ENCODE measurements around the gene TM7SF3.
"Not testable (repeated sequence)": the region's sequence is repeated elsewhere in the genome, so short reads cannot be mapped to it uniquely, and the experiment has no call there.

TM7SF3 gene, protein sequence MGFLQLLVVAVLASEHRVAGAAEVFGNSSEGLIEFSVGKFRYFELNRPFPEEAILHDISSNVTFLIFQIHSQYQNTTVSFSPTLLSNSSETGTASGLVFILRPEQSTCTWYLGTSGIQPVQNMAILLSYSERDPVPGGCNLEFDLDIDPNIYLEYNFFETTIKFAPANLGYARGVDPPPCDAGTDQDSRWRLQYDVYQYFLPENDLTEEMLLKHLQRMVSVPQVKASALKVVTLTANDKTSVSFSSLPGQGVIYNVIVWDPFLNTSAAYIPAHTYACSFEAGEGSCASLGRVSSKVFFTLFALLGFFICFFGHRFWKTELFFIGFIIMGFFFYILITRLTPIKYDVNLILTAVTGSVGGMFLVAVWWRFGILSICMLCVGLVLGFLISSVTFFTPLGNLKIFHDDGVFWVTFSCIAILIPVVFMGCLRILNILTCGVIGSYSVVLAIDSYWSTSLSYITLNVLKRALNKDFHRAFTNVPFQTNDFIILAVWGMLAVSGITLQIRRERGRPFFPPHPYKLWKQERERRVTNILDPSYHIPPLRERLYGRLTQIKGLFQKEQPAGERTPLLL

DNA sequence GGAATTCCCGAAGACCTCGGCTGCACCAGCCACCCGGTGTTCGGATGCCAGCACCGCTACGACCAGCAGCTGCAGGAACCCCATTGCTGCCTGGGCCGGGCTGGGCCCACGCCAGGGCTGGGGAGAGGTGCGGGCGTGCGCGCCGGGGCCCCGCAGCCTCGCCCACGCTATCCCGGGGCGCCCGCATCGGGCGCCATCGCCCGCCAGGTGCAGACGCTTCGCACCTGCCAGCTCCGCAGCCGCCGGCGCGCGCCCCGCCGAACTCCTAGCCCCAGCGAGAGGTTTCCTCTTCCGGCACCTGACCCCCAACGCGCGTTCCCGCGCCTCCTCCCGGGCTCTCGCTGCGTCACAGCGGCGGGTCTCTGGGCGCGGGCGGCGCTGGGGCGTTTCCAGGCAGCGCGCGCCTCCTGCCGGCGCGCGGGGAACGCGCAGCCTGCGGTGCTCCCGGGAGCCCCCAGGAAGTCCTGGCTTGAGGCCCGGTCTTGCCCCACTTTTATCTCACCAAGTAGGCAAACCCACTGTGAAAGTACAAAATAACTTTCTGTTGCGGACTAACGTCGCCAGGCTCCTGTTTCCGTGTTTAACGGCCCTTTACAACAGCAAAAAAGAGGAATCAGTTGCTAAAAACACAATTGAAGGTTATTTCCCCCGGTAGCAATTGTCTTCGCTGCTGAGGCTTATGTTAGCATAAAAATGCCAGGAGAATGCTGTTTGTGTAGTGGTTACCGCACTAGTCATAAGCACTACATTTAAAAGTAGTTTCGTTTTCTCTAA is at the start of gene TM7SF3:
Gene TM7SF3 (minus strand): TSS at position 300 of the 774 bp plus-strand sequence. CDS start 216 bp downstream, at position 84.
- peak; percentile 99 for DNase-seq (ENCODE audit: low spot score)

DNA sequence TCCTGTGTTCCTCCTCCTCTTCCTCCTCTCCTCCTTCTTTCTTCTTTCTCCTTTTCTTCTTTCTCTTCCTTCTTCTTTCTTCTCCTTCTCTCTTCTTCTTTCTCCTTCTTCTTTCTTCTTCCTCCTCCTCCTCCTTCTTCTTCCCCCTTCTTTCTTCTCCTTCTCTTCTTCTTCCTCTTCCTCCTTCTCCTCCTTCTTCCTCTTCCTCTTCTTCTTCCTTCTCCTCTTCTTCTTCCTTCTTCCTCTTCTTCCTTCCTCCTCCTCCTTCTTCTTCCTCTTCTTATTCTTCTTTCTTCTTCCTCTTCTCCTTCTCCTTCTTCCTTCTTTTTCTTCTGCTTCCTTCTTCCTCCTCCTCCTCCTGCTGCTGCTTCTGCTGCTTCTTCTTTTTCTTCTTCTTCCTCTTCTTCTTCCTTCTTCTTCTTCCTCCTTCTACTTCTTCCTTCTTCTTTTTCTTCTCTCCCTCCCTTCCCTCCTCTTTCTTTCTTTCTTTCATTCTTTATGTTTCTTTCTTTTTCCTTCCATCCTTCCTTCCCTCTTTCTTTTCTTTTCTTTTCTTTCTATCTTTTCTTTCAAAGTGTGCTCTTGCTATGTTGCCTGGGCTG is 49.2 kb upstream of the TM7SF3 start:
- no peak for DNase-seq (ENCODE audit: low spot score)

DNA sequence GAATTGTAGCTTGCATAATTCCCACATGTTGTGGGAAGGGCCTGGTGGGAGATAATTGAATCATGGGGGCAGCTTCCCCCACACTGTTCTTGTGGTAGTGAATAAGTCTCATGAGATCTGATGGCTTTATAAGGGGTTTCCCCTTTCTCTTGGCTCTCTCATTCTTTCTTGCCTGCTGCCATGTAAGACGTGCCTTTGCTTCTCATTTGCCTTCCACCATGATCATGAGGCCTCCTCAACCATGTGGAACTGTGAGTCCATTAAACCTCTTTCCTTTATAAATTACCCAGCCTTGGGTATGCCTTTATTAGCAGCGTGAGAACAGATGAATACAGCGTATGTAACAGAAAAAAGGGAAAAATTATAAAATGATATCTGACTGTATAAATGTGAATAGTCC is 47.1 kb upstream of the TM7SF3 start:
- DNase-seq (ENCODE audit: low spot score): no peak

DNA sequence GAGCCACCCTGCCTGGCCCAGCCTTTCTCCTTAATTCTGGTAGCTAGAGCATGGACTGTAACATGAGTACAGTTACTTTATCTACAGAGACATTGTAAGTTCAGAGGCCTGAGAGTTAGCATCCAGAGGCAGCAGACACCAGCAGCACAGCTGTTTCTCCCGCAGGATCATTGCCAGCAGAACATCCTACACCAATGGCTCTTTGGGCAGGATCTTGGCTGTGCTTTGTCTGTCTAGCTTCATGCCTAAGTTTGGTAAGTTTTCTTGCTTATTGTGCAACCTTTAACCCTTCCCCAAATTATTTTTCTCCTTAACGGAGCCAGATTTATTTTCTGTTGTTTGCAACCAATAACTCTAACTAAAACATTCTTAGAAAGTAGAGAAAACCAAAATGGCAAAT is 46.6 kb upstream of the TM7SF3 start:
- no peak for DNase-seq (ENCODE audit: low spot score)

DNA sequence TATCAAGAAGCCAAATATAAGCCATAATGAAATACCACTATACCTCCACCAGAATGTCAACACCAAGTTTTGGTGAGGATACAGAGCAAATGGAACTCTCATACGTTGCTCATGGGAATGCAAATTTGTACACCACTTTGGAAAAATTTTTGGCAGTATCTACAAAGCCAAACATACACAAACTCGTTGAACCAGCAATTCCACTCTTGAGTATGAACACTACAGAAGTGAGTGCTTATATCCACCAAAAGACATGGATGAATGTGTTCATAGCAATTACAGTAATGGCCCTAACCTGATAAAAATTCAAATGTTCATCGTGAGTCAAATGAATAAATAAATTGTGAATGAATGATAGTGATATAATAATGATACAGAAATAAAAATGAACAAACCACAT is 43.4 kb upstream of the TM7SF3 start:
- no peak for DNase-seq (ENCODE audit: low spot score)

DNA sequence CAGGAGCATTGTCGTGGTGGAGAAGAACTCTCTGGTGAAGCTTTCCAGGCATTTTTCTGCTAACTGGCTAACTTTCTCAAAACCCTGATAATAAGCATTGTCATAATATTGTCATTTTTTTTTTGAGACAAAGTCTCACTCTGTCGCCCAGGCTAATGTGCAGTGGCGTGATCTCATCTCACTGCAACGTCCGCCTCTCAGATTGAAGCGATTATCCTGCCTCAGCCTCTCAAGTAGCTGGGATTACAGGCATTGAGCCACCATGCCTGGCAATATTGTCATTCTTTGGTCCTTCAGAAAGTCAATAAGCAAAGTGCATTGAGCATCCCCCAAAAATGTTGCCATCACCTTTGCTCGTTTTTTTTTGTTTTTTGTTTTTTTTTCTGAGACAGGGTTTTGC is 41.8 kb upstream of the TM7SF3 start:
- no peak for DNase-seq (ENCODE audit: low spot score)

DNA sequence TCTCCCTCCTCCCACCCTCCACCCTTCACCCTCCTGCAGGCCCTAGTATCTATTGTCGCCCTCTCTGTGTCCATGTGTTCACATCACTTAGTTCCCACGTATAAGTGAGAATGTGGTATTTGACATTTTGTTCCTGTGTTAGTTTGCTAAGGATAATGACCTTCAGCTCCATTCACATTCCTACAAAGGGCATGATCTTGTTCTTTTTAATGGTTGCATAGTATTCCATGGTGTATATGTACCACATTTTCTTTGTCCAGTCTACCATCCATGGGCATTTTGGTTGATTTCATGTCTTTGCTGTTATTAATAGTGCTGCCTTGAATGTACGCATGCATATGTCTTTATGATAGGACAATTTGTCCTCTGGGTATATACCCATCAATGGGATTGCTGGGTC is 38.6 kb upstream of the TM7SF3 start:
- DNase-seq (ENCODE audit: low spot score): no peak

DNA sequence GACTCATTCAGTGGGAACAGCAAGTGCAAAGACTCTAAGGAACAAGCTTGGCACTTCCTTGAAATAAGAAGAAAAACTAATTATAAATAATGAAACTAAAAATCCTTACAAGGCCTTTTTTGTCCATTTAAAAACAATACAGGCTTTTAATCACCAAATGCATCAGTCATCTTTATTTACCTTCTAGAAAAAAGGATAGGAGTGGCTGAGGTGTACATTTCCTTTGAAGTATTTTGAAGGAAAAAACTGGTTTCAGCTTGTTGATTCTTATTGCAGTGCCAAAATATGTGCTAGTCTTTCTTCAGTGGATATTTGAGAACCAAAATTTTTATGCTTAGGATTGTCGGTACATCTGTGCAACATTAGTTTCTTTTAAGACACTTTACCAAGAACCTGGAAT is 38.0 kb upstream of the TM7SF3 start:
- no peak for DNase-seq (ENCODE audit: low spot score)

DNA sequence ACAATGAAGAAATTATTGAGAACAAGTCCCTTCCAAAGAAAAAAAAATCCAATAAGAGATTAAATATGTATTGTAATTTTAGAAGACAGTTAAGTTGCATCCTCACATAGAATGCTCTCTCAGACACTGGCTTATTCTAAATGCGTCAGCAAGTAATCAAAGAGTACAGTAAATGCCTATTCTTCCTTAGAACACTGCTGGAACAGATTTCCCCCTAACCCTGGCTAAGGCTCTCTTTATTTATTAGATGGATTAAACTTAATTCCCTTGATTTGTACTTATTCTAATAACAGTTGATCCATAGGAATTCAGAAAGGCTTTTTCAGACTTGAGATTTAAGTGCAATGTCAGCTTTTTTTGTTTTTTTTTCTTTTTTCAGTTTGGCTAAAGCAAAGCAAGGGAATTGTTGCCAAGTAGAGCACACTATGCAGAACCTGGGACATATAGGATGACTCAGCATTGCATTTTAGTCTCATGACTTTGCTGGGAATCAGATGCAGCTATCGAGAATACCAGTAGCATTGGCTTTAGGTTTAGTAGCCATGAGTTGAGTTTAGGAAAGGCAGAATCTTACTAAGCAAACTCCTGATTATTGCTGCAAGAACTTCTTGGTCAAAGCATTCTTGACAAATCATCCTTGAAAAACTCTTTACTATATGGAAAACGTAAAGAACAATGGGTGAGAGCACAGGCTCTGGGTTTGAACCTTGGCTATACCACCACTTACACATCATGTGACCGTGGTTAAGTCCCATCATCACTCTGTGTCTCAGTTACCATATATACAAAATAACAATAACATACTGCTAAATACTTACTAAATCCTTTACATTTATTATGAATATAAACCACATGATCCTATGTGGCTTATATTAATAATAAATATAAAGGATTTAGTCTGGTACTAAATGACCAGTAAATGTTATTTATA is 34.9 kb upstream of the TM7SF3 start:
- DNase-seq (ENCODE audit: low spot score): peak; percentile 46

DNA sequence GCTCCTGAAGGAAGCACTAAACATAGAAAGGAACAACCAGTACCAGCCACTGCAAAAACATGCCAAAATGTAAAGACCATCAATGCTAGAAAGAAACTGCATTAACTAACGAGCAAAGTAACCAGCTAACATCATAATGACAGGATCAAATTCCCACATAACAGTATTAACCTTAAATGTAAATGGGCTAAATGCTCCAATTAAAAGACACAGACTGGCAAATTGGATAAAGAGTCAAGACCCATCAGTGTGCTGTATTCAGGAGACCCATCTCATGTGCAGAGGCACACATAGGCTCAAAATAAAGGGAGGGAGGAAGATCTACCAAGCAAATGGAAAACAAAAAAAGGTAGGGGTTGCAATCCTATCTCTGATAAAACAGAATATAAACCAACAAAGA is 27.8 kb upstream of the TM7SF3 start:
- DNase-seq (ENCODE audit: low spot score): not testable (repeated sequence)

DNA sequence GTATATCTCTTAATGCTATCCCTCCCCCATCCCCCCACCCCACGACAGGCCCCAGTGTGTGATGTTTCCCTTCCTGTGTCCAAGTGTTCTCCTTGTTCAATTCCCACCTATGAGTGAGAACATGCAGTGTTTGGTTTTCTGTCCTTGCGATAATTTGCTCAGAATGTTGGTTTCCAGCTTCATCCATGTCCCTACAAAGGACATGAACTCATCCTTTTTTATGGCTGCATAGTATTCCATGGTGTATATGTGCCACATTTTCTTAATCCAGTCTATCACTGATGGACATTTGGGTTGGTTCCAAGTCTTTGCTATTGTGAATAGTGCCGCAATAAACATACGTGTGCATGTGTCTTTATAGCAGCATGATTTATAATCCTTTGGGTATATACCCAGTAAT is 26.5 kb upstream of the TM7SF3 start:
- not testable (repeated sequence) for DNase-seq (ENCODE audit: low spot score)

DNA sequence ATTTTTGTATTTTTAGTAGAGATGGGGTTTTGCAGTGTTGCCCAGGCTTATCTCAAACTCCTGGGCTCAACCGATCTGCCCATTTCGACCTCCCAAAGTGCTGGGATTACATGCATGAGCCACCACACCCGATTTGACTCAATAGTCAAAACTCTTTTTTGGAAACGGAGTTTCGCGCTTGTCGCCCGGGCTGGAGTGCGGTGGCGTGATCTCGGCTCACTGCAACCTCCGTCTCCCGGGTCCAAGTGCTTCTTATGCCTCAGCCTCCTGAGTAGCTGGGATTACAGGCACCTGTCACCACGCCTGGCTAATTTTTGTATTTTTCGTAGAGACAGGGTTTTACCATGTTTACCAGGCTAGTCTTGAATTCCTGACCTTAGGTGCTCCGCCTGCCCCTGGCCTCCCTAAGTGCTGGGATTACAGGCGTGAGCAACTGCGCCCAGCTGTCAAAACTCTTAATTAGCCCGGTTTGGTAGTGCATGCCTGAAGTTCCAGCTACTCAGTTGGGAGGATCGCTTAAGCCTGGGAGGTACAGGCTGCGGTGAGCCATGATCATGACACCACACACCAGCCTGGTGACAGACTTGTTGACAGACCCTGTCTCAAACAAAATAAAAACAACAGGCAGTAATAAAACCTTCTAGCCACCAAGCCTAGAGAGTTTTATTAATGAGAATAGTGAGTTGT is 20.6 kb upstream of the TM7SF3 start:
- DNase-seq (ENCODE audit: low spot score): no peak

DNA sequence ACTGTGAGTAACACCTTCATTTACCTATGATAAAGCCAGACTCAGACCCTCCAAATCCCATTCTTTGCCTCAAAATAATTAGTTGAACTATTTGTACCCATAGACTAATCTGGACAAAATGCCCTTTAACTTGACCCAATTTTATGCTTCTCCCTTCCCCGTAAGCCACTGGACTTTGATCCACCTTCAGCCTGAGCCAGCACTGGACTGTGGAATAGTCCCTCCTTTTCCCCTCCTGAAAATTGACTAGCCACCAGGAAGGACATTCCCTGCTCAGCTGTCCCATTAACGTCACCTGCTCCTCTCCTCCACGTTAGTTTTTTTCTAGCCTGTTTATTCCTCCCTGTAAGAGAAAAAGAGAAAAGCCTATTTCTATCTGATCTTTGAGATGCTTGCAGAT is 18.5 kb upstream of the TM7SF3 start:
- DNase-seq (ENCODE audit: low spot score): no peak

DNA sequence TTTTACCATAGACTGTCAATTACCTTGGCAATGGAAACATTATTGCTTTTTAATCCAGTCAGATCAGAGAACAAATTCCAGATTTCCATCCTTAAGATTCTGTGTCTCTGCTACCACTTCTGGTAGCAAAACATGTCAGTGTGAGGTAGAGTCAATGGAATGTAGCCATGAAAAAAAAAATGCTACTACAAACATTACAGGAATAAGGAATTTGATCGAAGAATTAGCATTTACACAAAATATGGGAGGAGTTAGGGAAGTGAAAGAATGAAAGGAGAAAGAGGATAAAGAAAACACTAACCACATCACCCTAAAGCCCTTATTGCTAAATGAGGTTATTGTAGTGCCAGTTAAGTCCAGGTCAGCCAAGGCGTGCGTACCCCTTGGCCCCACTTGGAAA is 17.3 kb upstream of the TM7SF3 start:
- DNase-seq (ENCODE audit: low spot score): no peak

DNA sequence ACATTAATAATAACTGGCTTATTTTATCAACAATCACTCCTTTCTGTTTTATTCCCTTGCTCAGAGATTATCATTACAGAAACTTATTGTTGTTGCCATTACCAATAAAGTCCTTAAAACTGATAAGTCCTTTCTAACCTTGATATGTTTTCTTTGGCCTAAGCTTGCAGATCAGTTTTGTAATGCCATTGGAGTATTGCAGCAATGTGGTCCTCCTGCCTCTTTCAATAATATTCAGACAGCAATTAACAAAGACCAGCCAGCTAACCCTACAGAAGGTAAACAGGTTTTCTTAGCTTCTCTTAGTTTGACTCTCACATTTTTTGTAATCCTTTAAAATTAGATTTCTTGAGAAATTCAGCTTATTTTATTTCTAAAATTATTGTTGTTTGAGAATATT is 12.1 kb upstream of the TM7SF3 start:
- DNase-seq (ENCODE audit: low spot score): no peak

DNA sequence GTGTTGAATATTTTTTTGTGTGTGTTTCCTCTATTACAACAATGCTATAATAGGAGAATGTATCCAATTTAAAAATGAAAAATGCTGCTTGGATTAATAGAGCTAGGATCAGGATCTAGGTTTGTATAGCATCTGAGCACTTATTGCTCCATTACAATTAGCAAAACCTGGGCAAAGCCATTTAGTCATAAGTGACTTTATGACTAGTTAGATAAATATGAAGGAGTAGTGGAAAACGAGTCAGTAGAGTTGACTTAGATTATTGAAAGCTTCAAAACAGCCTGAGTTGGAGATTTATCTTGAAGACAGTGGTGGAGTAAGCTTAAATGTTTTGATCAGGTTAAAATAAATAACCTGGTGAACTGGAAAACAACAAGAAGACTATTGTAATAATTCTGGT is 10.9 kb upstream of the TM7SF3 start:
- no peak for DNase-seq (ENCODE audit: low spot score)

DNA sequence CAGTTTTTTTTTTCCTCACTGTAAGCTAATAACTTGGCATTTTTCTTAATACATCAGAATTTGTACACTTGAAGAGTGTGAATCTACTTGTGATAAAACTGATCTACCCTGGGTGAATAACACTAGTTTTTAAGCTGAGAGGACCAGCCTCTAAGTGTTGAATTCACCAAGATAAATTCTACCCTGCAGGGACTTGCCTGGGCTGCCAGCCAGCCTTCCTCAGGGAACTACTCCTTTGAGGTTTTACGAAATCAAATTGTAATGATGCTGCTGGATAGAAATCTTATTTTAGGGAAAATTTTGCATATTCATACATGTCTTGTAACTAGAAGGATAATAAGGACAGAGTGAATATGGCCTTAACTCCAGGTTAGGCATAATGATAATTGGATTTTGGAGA is 10.1 kb upstream of the TM7SF3 start:
- DNase-seq (ENCODE audit: low spot score): no peak

DNA sequence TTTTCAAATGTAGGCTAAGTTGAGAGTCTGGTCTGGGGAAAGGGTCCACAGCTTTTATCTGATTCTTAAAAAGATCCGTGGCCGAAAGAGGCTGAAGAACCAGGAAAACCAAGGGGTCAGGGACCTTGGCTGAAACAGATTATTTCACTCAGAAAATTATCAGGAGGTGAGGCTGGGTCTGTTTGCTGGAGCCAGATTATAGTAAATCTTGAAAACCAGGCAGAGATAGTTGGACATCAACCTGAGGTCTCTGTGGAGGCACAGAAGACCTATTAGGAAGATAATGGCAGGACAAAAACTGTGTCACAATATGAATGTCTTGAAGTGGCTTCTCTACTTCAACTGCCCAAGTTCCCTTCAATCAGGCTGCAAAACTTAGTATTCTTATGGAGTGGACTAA is 6.6 kb upstream of the TM7SF3 start:
- DNase-seq (ENCODE audit: low spot score): no peak

DNA sequence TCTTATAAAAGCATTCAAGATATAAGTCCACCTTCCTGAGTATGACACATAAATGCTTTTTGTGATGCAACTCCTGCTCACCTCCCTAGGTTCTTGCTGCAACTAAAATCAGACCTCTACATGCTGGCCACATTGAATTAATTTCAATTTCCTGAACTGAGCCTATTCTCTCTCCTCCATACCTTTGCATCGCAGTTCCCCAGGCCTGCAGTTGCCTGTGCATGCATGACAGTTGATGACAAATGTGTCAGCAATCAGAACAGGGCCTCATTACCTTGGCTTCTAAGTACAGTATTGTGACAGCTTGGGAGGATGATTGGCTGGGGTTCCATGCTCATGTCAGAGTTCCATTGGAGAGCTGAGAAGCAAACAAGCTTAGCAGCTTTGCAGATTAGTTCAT is 3.9 kb upstream of the TM7SF3 start:
- DNase-seq (ENCODE audit: low spot score): no peak

DNA sequence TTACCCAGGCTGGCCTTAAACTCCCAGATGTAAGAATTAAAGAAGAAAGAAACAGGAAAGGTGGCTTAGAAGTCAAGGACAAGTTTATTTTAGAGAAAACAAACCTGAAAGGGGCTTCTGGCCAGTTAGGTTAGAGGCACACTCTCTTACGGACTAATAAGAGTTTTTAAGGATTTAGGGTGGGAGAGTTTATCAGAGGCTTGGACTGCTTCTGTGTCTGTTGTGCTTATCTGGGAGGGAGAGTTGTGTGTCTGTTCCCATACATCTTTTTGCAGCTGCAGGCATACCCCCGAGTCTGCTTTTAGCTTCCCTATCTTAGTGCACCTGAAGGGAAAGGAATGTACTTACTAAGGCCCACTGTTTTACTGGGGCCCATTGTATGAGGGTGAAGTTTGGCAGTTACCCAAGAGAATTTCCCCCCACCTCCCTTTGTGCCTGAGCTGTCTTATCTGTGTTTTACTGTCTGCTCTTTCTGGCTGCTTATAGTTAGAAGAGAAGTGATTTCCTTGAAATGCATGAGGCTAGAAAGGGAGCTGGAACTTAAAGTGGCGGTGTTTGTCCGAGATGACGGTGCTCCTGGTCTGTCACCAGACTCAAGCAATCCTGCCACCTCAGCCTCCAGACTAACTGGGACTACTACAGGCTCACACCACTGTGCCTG is 3.1 kb upstream of the TM7SF3 start:
- DNase-seq (ENCODE audit: low spot score): not testable (repeated sequence)

DNA sequence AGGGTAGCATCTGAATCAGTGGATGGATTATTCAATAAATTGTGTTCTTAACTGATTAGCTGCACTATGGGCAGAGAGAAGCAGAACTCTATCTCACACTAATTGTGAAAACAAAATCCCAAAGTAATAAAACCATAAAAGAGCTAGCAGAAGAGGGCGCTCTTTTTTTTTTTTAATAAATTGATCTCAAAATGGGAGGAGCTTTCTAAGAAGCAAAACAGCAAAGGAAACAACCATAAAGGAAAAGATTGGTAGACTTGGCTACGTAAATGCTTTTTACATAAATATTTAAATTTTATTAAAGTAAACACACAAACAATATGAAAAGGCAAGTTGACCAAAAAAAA is 1.5 kb upstream of the TM7SF3 start:
- peak; percentile 92 for DNase-seq (ENCODE audit: low spot score)

Measured in SW480 (cell line).